HG03095 (cell line): Measurements from ENCODE around the gene ABLIM3.

Experiments used
- ATAC-seq: cut with Tn5 transposase; IDR thresholded peaks from one replicate; pipeline ENCODE4 v1.9.1; 2021; ENCODE audit warnings: moderate library complexity; ENCODE audit not compliant: unreplicated experiment

The ABLIM3 gene

GRCh38 chr5:149301744-149302380 lies 160.6 kb downstream of the ABLIM3 start:
- no peak for ATAC-seq

DNA sequence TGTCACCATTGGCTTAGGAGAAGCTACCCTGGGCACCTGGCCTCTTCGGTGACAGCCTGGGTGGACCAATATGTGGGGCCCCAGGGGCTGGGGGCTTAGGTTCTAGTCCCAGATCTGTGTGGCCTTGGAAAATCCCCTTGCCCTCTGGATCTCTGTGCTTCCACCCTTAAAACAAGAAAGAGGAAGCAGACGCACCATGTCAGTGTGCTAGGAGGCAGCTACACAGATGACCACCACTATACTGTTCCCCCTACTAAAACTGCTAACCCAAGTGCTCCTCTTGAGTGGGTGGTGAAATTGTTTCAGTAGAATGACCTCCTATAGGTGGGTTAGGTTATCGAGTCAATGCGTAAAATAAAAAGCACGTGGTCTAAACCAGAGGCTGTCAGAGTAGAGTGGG lies 161.3 kb downstream of the ABLIM3 start:
- ATAC-seq, result no peak

GRCh38 chr5:149303210-149303609 lies 161.9 kb downstream of the ABLIM3 start:
- no peak for ATAC-seq

DNA sequence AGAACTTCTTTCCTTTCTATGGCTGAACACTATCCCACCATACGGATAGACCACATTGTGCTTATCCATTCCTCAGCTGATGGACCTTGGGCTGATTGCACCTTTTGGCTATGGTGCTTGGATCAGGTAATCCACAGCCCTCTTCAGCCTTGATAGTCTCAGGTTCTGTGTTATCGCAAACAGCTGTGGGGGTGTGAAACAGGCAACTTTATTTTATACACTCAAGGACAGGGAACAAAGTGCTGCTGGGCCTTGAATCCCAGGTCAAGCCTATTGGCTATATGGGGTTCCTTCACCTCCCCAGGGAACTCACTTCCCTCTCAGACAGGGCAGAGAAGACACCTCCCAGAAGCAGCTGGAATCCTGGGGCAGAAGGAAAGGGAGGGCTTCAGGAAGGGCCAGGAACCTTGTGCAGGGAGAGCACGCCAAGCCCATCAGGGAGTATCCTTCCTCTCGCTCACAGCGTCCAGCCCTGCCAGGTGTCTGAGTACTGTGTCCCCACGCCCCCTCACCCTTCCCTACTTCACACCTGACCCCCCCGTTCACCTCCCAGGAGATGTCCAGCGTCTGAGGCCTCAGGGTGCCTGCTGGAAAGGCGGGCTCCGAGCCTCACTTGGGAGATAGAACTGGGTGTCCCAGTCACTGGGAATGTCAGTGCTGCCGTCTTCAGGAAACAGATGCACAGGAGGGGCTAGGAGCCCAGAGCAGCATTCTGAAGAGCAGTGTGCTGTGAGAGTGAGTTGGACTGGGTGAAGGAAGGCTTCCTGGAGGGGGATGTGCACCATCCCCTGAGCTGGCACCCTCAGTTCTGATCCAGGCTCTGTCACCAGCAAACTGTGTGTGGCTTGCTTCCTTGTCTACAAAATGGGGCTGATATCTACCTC lies 163.1 kb downstream of the ABLIM3 start:
- no peak for ATAC-seq

- no peak for ATAC-seq
Observed at GRCh38 chr5:149309354-149309753, 168.1 kb downstream of the ABLIM3 start.
